GM18502 (cell line): Measurements from ENCODE around the gene NMUR1.

Experiments used
- ATAC-seq: cut with Tn5 transposase; IDR thresholded peaks from one replicate; pipeline ENCODE4 v1.9.1; 2021; ENCODE audit warnings: mild to moderate bottlenecking; ENCODE audit not compliant: unreplicated experiment, poor library complexity

Gene NMUR1

GRCh38 chr2:231527955-231528635 is 2.1 kb downstream of the NMUR1 start:
- ATAC-seq, result no peak

- no peak for ATAC-seq
Measured at GRCh38 chr2:231527091-231527395, 3.2 kb downstream of the NMUR1 start.

GRCh38 chr2:231526341-231527090 is 3.7 kb downstream of the NMUR1 start:
- no peak for ATAC-seq

GRCh38 chr2:231525248-231526163 is 4.7 kb downstream of the NMUR1 start:
- no peak for ATAC-seq

- no peak for ATAC-seq
Measured at GRCh38 chr2:231524477-231525247, 5.6 kb downstream of the NMUR1 start.

GRCh38 chr2:231523451-231524285 is 6.6 kb downstream of the NMUR1 start:
- no peak for ATAC-seq

GRCh38 chr2:231522418-231523180 is 7.6 kb downstream of the NMUR1 start:
- ATAC-seq, result no peak

GRCh38 chr2:231521443-231521842 is 8.8 kb downstream of the NMUR1 start:
- ATAC-seq, result no peak

- no peak for ATAC-seq
Measured at GRCh38 chr2:231519975-231520555, 10.2 kb downstream of the NMUR1 start.

GRCh38 chr2:231518771-231519170 is 11.5 kb downstream of the NMUR1 start:
- ATAC-seq, result no peak

GRCh38 chr2:231515603-231516002 is 14.6 kb downstream of the NMUR1 start:
- ATAC-seq, result no peak

- peak; percentile 7 for ATAC-seq
Measured at GRCh38 chr2:231514951-231515297, 15.3 kb downstream of the NMUR1 start.

GRCh38 chr2:231514225-231514950 is 15.9 kb downstream of the NMUR1 start:
- peak; percentile 99 for ATAC-seq

GRCh38 chr2:231513746-231514224 is 16.5 kb downstream of the NMUR1 start:
- ATAC-seq, result no peak

- no peak for ATAC-seq
Measured at GRCh38 chr2:231512222-231512621, 18.0 kb downstream of the NMUR1 start.

- ATAC-seq, result no peak
Measured at GRCh38 chr2:231503766-231504165, 26.5 kb downstream of the NMUR1 start.

GRCh38 chr2:231502596-231502995 is 27.6 kb downstream of the NMUR1 start:
- no peak for ATAC-seq

GRCh38 chr2:231497651-231498050 is 32.6 kb downstream of the NMUR1 start:
- ATAC-seq, result no peak
